GM21619 (cell line): ENCODE results near the gene FIGNL2.
"Not testable (repeated sequence)": the region's sequence is repeated elsewhere in the genome, so short reads cannot be mapped to it uniquely, and the experiment has no call there.

ENCODE experiments used
- ATAC-seq: cut with Tn5 transposase; IDR thresholded peaks from one replicate; pipeline ENCODE4 v1.9.1; 2021; ENCODE audit not compliant: unreplicated experiment

The FIGNL2 gene

GRCh38 chr12:51836041-51836826 lies 12.3 kb downstream of the FIGNL2 start:
- no peak for ATAC-seq

DNA sequence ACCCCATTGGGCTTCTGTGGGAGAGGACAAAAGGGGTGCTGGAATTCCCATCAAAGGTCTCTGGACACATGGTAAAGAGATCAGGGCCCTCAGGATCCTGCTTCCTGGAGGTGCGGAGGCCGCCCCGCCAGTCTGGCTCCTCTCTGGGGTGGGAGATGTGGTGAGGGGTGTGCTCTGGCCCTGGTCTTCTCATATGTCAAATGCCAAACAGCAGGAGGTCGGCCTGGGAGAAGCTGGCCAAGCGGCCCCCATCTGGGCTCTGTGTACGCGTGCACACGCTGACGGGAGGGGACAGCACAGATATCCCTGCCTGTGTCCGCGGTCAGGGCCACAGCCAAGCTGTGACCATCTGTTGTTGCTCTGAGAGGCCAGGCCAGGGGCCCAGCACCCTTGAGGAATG lies 14.1 kb downstream of the FIGNL2 start:
- no peak for ATAC-seq

DNA sequence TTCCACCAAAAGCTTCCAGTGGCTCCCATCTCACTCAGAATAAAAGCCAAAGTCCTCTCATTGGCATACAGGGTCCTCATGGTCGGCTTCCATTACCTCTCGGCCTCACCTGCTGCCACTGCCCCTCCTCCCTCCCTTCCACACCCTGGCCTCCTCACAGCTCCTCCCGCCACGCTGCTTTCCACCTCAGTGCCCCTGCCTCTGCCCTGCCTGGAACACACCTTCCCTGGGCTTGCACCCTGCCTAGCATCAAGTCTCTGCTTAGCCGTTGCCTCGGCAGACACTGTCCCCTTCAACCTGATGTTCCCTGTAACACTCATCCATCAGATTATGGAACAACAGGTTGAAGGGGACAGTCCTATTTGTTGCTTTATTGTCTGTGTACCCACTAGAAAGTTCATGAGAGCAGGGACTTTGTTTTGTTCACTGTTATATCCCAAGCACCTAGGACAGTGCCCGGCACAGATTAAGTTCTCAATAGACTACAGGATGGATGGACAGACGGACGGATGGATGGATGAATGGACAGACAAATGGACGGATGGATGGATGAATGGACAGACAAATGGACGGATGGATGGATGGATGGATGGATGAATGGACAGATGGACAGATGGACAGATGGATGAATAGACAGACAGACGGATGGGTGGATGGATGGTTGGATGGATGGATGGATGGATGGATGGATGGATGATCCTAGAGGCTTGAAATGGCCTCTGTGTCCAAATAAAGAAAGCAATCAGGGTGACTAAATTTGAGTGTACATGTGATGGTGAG lies 14.9 kb downstream of the FIGNL2 start:
- no peak for ATAC-seq

GRCh38 chr12:51832354-51833107 lies 16.0 kb downstream of the FIGNL2 start:
- no peak for ATAC-seq

- not testable (repeated sequence) for ATAC-seq
These were observed 16.7 kb downstream of the FIGNL2 start for GRCh38 chr12:51831817-51832216.

GRCh38 chr12:51829641-51830040 lies 18.9 kb downstream of the FIGNL2 start:
- no peak for ATAC-seq

GRCh38 chr12:51829011-51829481 lies 19.5 kb downstream of the FIGNL2 start:
- no peak for ATAC-seq

DNA sequence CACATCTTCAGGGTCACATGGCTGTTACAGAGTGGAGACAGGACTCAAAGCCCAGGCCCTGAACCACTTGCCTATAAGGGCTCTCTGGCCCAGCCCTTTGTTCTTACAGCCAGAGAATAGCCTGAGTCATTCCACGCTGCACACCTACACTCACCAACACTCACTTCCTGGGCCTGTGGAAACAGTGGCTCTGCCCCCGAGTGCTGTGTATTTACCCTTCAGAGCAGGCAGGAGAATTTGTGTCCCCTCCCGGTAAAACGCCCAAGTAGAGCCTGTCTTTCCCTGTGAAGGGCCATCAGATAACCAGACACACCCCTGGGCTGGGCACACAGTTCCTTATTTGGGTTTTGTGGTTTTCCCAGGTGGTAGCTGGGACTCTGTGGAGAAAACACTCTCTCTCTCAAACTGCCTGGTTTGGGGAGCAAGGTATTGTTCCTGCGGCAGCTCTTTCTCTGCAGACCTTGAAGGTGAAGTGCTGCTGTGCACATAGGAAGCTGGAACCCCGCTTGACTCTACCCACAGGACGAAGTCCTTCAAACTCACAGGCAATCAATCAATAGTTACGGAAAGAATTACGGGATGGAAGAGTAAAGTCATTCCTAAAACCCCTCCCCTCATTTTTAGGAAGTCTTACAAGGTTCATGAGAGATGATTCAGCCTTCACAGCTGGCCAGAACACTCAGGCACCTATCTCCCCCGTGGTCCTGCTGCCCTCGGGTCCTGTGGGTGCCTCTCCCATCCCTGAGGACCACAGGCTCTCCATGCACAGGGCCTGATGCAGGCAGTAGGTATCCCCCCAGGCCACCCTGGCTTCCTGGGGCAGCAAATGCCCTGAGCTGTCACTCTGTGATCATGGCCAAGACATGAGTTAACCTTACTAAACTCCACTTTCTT lies 20.3 kb downstream of the FIGNL2 start:
- ATAC-seq = no peak

DNA sequence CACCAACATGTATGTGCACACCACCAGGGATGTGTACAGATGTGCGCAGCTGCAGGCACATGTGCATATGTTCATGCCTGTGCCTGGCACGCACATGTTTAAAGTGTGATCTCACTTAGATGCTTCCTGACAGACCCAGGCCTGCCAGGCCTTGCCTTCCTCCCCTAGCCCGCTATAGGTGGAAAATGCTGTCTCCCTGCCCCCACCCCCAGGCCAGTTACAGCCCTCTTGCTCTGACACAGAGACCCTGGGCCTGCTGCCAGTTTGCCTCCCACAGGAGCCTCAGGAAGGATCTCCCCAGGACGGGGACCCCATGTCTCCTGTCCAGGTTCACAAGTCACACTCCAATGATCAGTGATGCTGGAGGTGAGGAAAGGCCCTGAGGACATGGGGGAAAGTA lies 21.6 kb downstream of the FIGNL2 start:
- ATAC-seq = no peak

- no peak for ATAC-seq
These were observed 23.3 kb downstream of the FIGNL2 start for GRCh38 chr12:51825216-51825615.

- no peak for ATAC-seq
These were observed 24.5 kb downstream of the FIGNL2 start for GRCh38 chr12:51823875-51824565.

DNA sequence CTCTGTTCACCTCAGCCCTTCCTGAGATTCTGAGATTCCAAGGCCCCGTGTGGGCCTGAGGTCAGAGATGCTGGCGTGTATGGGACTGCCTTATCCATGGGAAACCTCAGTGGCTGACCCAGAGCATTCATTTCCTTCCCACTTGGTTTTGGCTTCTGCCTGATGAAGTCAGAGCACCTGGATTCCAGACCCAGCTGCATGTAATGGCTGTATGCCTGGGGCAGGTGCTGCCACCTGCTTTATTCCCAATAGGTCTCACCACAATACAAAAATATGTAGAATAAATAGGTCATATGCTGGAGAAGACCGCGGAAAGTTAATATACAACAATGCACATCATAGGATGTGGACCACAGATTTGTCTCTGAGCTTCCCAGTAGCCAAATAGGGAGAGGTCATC lies 25.6 kb downstream of the FIGNL2 start:
- no peak for ATAC-seq

DNA sequence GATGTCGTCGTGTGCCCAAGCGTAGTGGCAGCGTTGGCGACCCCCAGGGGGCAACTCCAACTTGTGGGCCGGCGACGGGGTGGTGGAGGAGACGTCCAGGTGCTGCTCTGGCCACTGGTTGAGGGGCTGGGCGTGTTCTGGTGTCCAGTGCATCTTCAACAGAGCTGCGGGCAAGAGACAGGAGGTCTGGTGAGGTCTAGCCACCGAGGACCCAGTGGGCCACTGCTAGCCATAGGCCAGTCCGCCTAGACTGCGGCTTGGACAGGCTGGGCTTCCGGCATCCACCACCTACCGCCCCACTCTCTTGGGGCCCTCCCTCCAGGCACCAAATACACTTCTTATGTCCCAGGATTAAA lies 26.3 kb downstream of the FIGNL2 start:
- ATAC-seq = no peak

- no peak for ATAC-seq
These were observed 26.9 kb downstream of the FIGNL2 start for GRCh38 chr12:51821440-51822260.

GRCh38 chr12:51820526-51821439 lies 27.7 kb downstream of the FIGNL2 start:
- no peak for ATAC-seq

- ATAC-seq = no peak
These were observed 28.6 kb downstream of the FIGNL2 start for GRCh38 chr12:51819736-51820525.

DNA sequence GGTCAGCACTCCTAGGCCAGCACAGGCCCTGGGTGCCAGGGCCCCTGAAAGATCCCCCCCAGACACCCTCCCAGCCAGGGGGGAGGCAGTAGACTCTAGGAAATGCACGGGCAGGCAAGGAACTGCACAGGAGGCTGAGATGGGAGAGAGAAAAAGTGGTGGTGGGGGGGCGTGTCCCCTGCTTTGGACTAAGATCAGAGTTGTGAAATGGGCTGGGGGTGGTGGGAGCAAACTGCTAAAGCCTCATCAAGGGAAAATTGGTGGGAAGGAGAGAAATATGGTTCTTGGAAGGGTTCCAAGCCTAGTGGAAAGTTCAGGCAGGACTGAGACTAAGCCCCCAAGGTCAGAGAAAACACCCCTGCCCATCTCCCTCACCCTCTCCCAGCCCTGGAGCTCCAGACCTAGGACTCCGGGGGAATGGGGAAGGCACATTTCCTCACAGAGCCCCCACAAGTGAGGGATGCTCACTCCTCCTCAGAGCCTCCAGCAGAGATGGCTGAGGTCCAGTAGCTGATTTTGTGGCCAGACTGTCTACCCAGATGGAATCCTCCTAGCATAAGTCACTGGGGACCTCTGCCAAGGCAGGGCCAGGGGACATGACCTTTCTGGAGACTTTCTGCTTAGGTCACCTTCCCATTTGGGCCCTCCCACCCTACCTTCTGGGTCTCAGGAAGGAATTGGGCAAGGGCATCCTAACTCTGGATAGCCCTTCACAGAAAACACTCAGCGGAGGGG lies 29.8 kb downstream of the FIGNL2 start:
- no peak for ATAC-seq
